ENCODE measurements around the gene S1PR1.
A peak's percentile ranks its signal among the peaks of the same experiment; 100 is the strongest.
"Not testable (repeated sequence)": the region's sequence is repeated elsewhere in the genome, so short reads cannot be mapped to it uniquely, and the experiment has no call there.

Gene S1PR1

GRCh38 chr1:101221945-101222429, 14.8 kb upstream of the S1PR1 start:
- Histone ChIP-seq H3K9ac (ENCODE audit: low read length) (no peak overlapping the region), H3K4me1 (ENCODE audit: insufficient read depth, low read length) (no peaks in the 10 kb centered on the region), H3K27ac (ENCODE audit: low read depth, low read length) (no peak overlapping the region), H3K27me3 (ENCODE audit: control insufficient read depth in 1 of 2, insufficient read depth in 2 of 2, low read length in 2 of 2) (no peaks in the 10 kb centered on the region), H3K9me3 (ENCODE audit: low read length) (no peaks in the 10 kb centered on the region), H3K36me3 (ENCODE audit: insufficient read depth, low read length) (no peaks in the 10 kb centered on the region), H3K4me3 (ENCODE audit: low read depth in 1 of 2, low read length in 2 of 2) (no peak overlapping the region)

- no peaks in the 10 kb centered on the region for H3K36me3 ChIP-seq (ENCODE audit: insufficient read depth, low read length)
- no peak overlapping the region for H3K4me3 ChIP-seq (ENCODE audit: low read depth in 1 of 2, low read length in 2 of 2)
- no peak overlapping the region for H3K27ac ChIP-seq (ENCODE audit: low read depth, low read length)
- H3K4me1 ChIP-seq (ENCODE audit: insufficient read depth, low read length): no peaks in the 10 kb centered on the region
- H3K9me3 ChIP-seq (ENCODE audit: low read length): no peaks in the 10 kb centered on the region
- H3K9ac ChIP-seq (ENCODE audit: low read length): no peak overlapping the region
- no peaks in the 10 kb centered on the region for H3K27me3 ChIP-seq (ENCODE audit: control insufficient read depth in 1 of 2, insufficient read depth in 2 of 2, low read length in 2 of 2)
Measured at GRCh38 chr1:101227837-101228236, 9.0 kb upstream of the S1PR1 start.

- Histone ChIP-seq H3K27me3 (ENCODE audit: control insufficient read depth in 1 of 2, insufficient read depth in 2 of 2, low read length in 2 of 2) (no peaks in the 10 kb centered on the region), H3K9ac (ENCODE audit: low read length) (no peak overlapping the region), H3K27ac (ENCODE audit: low read depth, low read length) (no peak overlapping the region), H3K4me3 (ENCODE audit: low read depth in 1 of 2, low read length in 2 of 2) (no peak overlapping the region), H3K9me3 (ENCODE audit: low read length) (no peaks in the 10 kb centered on the region), H3K4me1 (ENCODE audit: insufficient read depth, low read length) (no peaks in the 10 kb centered on the region), H3K36me3 (ENCODE audit: insufficient read depth, low read length) (no peaks in the 10 kb centered on the region)
Measured at GRCh38 chr1:101228424-101229134, 8.2 kb upstream of the S1PR1 start.

- H3K9ac ChIP-seq (ENCODE audit: low read length); H3K9me3 ChIP-seq (ENCODE audit: low read length); H3K4me1 ChIP-seq (ENCODE audit: insufficient read depth, low read length); H3K27ac ChIP-seq (ENCODE audit: low read depth, low read length); H3K36me3 ChIP-seq (ENCODE audit: insufficient read depth, low read length); H3K4me3 ChIP-seq (ENCODE audit: low read depth in 1 of 2, low read length in 2 of 2): not testable (repeated sequence)
- peaks cover 0 to 13% of the 10 kb centered on the region in 2 donors for H3K27me3 ChIP-seq (ENCODE audit: control insufficient read depth in 1 of 2, insufficient read depth in 2 of 2, low read length in 2 of 2)
Measured at GRCh38 chr1:101232182-101232581, 4.6 kb upstream of the S1PR1 start.

- H3K9me3 ChIP-seq (ENCODE audit: low read length): no peaks in the 10 kb centered on the region
- no peak overlapping the region for H3K9ac ChIP-seq (ENCODE audit: low read length)
- no peak overlapping the region for H3K27ac ChIP-seq (ENCODE audit: low read depth, low read length)
- no peak overlapping the region for H3K4me3 ChIP-seq (ENCODE audit: low read depth in 1 of 2, low read length in 2 of 2)
- no peaks in the 10 kb centered on the region for H3K36me3 ChIP-seq (ENCODE audit: insufficient read depth, low read length)
- peaks cover 0 to 22% of the 10 kb centered on the region in 2 donors for H3K27me3 ChIP-seq (ENCODE audit: control insufficient read depth in 1 of 2, insufficient read depth in 2 of 2, low read length in 2 of 2)
- peaks cover 10% of the 10 kb centered on the region for H3K4me1 ChIP-seq (ENCODE audit: insufficient read depth, low read length)
Measured at GRCh38 chr1:101233495-101233894, 3.3 kb upstream of the S1PR1 start.

GRCh38 chr1:101235216-101235695, 1.6 kb upstream of the S1PR1 start:
- Histone ChIP-seq H3K36me3 (ENCODE audit: insufficient read depth, low read length) (no peaks in the 10 kb centered on the region), H3K4me3 (ENCODE audit: low read depth in 1 of 2, low read length in 2 of 2) (peak overlapping the region in 1 of 2 donors; percentile 72), H3K27ac (ENCODE audit: low read depth, low read length) (no peak overlapping the region), H3K9ac (ENCODE audit: low read length) (no peak overlapping the region), H3K9me3 (ENCODE audit: low read length) (no peaks in the 10 kb centered on the region), H3K4me1 (ENCODE audit: insufficient read depth, low read length) (peaks cover 10% of the 10 kb centered on the region), H3K27me3 (ENCODE audit: control insufficient read depth in 1 of 2, insufficient read depth in 2 of 2, low read length in 2 of 2) (peaks cover 0 to 22% of the 10 kb centered on the region in 2 donors)

GRCh38 chr1:101235696-101236515, 913 bp upstream of the S1PR1 start:
- peaks cover 0 to 22% of the 10 kb centered on the region in 2 donors for H3K27me3 ChIP-seq (ENCODE audit: control insufficient read depth in 1 of 2, insufficient read depth in 2 of 2, low read length in 2 of 2)
- peak overlapping the region; percentile 72 to 74 for H3K4me3 ChIP-seq (ENCODE audit: low read depth in 1 of 2, low read length in 2 of 2)
- peak overlapping the region; percentile 40 for H3K9ac ChIP-seq (ENCODE audit: low read length)
- peaks cover 10% of the 10 kb centered on the region for H3K4me1 ChIP-seq (ENCODE audit: insufficient read depth, low read length)
- no peaks in the 10 kb centered on the region for H3K9me3 ChIP-seq (ENCODE audit: low read length)
- H3K36me3 ChIP-seq (ENCODE audit: insufficient read depth, low read length): no peaks in the 10 kb centered on the region
- H3K27ac ChIP-seq (ENCODE audit: low read depth, low read length): no peak overlapping the region

- Histone ChIP-seq H3K4me1 (ENCODE audit: insufficient read depth, low read length) (peaks cover 10% of the 10 kb centered on the region), H3K27me3 (ENCODE audit: control insufficient read depth in 1 of 2, insufficient read depth in 2 of 2, low read length in 2 of 2) (peaks cover 0 to 22% of the 10 kb centered on the region in 2 donors), H3K36me3 (ENCODE audit: insufficient read depth, low read length) (no peaks in the 10 kb centered on the region), H3K9me3 (ENCODE audit: low read length) (no peaks in the 10 kb centered on the region), H3K27ac (ENCODE audit: low read depth, low read length) (no peak overlapping the region), H3K9ac (ENCODE audit: low read length) (peak overlapping the region; percentile 42), H3K4me3 (ENCODE audit: low read depth in 1 of 2, low read length in 2 of 2) (peak overlapping the region; percentile 72 to 74)
Measured at GRCh38 chr1:101237229-101237837, 514 bp downstream of the S1PR1 start.

- H3K9ac ChIP-seq (ENCODE audit: low read length): no peak overlapping the region
- H3K27ac ChIP-seq (ENCODE audit: low read depth, low read length): no peak overlapping the region
- H3K4me1 ChIP-seq (ENCODE audit: insufficient read depth, low read length): peaks cover 10% of the 10 kb centered on the region
- peaks cover 0 to 22% of the 10 kb centered on the region in 2 donors for H3K27me3 ChIP-seq (ENCODE audit: control insufficient read depth in 1 of 2, insufficient read depth in 2 of 2, low read length in 2 of 2)
- no peak overlapping the region for H3K4me3 ChIP-seq (ENCODE audit: low read depth in 1 of 2, low read length in 2 of 2)
- no peaks in the 10 kb centered on the region for H3K9me3 ChIP-seq (ENCODE audit: low read length)
- H3K36me3 ChIP-seq (ENCODE audit: insufficient read depth, low read length): no peaks in the 10 kb centered on the region
Measured at GRCh38 chr1:101238031-101238628, 1.3 kb downstream of the S1PR1 start.

- Histone ChIP-seq H3K27me3 (ENCODE audit: control insufficient read depth in 1 of 2, insufficient read depth in 2 of 2, low read length in 2 of 2) (peaks cover 0 to 22% of the 10 kb centered on the region in 2 donors), H3K27ac (ENCODE audit: low read depth, low read length) (no peak overlapping the region), H3K4me3 (ENCODE audit: low read depth in 1 of 2, low read length in 2 of 2) (peak overlapping the region in 1 of 2 donors; percentile 5), H3K4me1 (ENCODE audit: insufficient read depth, low read length) (peaks cover 10% of the 10 kb centered on the region), H3K36me3 (ENCODE audit: insufficient read depth, low read length) (no peaks in the 10 kb centered on the region), H3K9ac (ENCODE audit: low read length) (no peak overlapping the region), H3K9me3 (ENCODE audit: low read length) (no peaks in the 10 kb centered on the region)
Measured at GRCh38 chr1:101238681-101239094, 1.9 kb downstream of the S1PR1 start.
